HL-60 (cell line): Measurements from ENCODE around the gene CCNK.

ENCODE experiments used
- DNase-seq, 2 experiments: peaks; one replicate each; pipeline ENCODE4 v3.0.0-alpha.2; 2010 to 2020; ENCODE audit warnings: low read depth in 1 of 2, low spot score in 1 of 2
- H3K27ac ChIP-seq: fragments of 250-450 bp; sonication (Bioruptor Pico); replicated peaks from 2 replicates; pipeline ENCODE4 v1.5.1; 2020; ENCODE audit warnings: mild to moderate bottlenecking, moderate library complexity
- H3K27me3 ChIP-seq: fragments of 250-450 bp; sonication (Bioruptor Pico); 2 replicates; pipeline ENCODE4 v1.5.1; 2021; ENCODE audit warnings: mild to moderate bottlenecking, moderate library complexity; ENCODE audit not compliant: insufficient read depth, poor library complexity, severe bottlenecking
- H3K4me3 ChIP-seq: replicated peaks from 2 replicates; pipeline ENCODE4 v1.5.1; 2011; ENCODE audit warnings: mild to moderate bottlenecking, control low read depth, low read length; ENCODE audit not compliant: insufficient read depth
- CTCF ChIP-seq: IDR thresholded peaks from one replicate; pipeline ENCODE4 v1.5.1; 2011; ENCODE audit warnings: low read length, control low read depth, inconsistent platforms; ENCODE audit not compliant: insufficient read depth
- GABPA ChIP-seq: IDR thresholded peaks from 2 replicates; pipeline ENCODE4 v1.6.1; 2012; ENCODE audit warnings: low read depth
- POLR2AphosphoS5 ChIP-seq: IDR thresholded peaks from 2 replicates; pipeline ENCODE4 v1.6.1; 2012; ENCODE audit warnings: low read depth
- REST ChIP-seq: IDR thresholded peaks from 2 replicates; pipeline ENCODE4 v1.6.1; 2012; ENCODE audit warnings: low read depth; ENCODE audit not compliant: insufficient replicate concordance
- SPI1 ChIP-seq: IDR thresholded peaks from 2 replicates; pipeline ENCODE4 v1.6.1; 2012; ENCODE audit warnings: low read depth, mild to moderate bottlenecking, borderline replicate concordance

Gene CCNK

GRCh38 chr14:99445931-99446330, 35.3 kb upstream of the CCNK start:
- no peak for TF ChIP-seq CTCF
- TF ChIP-seq POLR2AphosphoS5, result no peak
- TF ChIP-seq GABPA, result no peak
- TF ChIP-seq REST, result no peak
- no peak for TF ChIP-seq SPI1

GRCh38 chr14:99447739-99448138, 33.5 kb upstream of the CCNK start:
- no peaks in the 10 kb centered on the region for H3K27me3 ChIP-seq
- TF ChIP-seq GABPA (no peak), REST (no peak), POLR2AphosphoS5 (no peak), CTCF (no peak), SPI1 (no peak)
- no peak for DNase-seq

More at GRCh38 chr14:99445931-99446330, 35.3 kb upstream of the CCNK start:
- no peak for DNase-seq
- Histone ChIP-seq H3K27ac (no peak overlapping the region), H3K27me3 (no peaks in the 10 kb centered on the region), H3K4me3 (no peak overlapping the region)

GRCh38 chr14:99450266-99450665, 30.9 kb upstream of the CCNK start:
- Histone ChIP-seq H3K27me3 (no peaks in the 10 kb centered on the region), H3K27ac (no peak overlapping the region), H3K4me3 (no peak overlapping the region)
- DNase-seq, result no peak
- TF ChIP-seq REST, result no peak
- no peak for TF ChIP-seq GABPA
- TF ChIP-seq POLR2AphosphoS5, result no peak
- no peak for TF ChIP-seq CTCF
- no peak for TF ChIP-seq SPI1

More at GRCh38 chr14:99447739-99448138, 33.5 kb upstream of the CCNK start:
- H3K27ac ChIP-seq, result no peak overlapping the region
- no peak overlapping the region for H3K4me3 ChIP-seq
